GM18517 (cell line): ENCODE results near the gene ERICH6B.

Source experiments
- ATAC-seq: cut with Tn5 transposase; IDR thresholded peaks from one replicate; pipeline ENCODE4 v1.9.1; 2021; ENCODE audit warnings: mild to moderate bottlenecking, moderate library complexity; ENCODE audit not compliant: unreplicated experiment

ERICH6B gene

GRCh38 chr13:45602183-45603170 is 13.1 kb downstream of the ERICH6B start:
- no peak for ATAC-seq

GRCh38 chr13:45601680-45602079 is 13.9 kb downstream of the ERICH6B start:
- ATAC-seq, result no peak

GRCh38 chr13:45598597-45598996 is 16.9 kb downstream of the ERICH6B start:
- ATAC-seq, result no peak

- no peak for ATAC-seq
These were observed 18.6 kb downstream of the ERICH6B start for GRCh38 chr13:45596800-45597475.

GRCh38 chr13:45595965-45596364 is 19.6 kb downstream of the ERICH6B start:
- ATAC-seq, result no peak

- no peak for ATAC-seq
These were observed 20.8 kb downstream of the ERICH6B start for GRCh38 chr13:45594764-45595163.

- no peak for ATAC-seq
These were observed 21.3 kb downstream of the ERICH6B start for GRCh38 chr13:45594227-45594626.

GRCh38 chr13:45592758-45593157 is 22.8 kb downstream of the ERICH6B start:
- no peak for ATAC-seq

- no peak for ATAC-seq
These were observed 25.5 kb downstream of the ERICH6B start for GRCh38 chr13:45590066-45590465.

- no peak for ATAC-seq
These were observed 27.6 kb downstream of the ERICH6B start for GRCh38 chr13:45587897-45588296.

GRCh38 chr13:45584816-45585215 is 30.7 kb downstream of the ERICH6B start:
- no peak for ATAC-seq

- no peak for ATAC-seq
These were observed 33.0 kb downstream of the ERICH6B start for GRCh38 chr13:45582408-45583076.

- no peak for ATAC-seq
These were observed 39.1 kb downstream of the ERICH6B start for GRCh38 chr13:45576466-45576865.

- ATAC-seq, result no peak
These were observed 39.7 kb downstream of the ERICH6B start for GRCh38 chr13:45575830-45576180.

- ATAC-seq, result no peak
These were observed 40.3 kb downstream of the ERICH6B start for GRCh38 chr13:45575146-45575829.

GRCh38 chr13:45565331-45565730 is 50.2 kb downstream of the ERICH6B start:
- ATAC-seq, result no peak

- no peak for ATAC-seq
These were observed 51.3 kb downstream of the ERICH6B start for GRCh38 chr13:45564133-45564776.

- no peak for ATAC-seq
These were observed 60.9 kb downstream of the ERICH6B start for GRCh38 chr13:45554604-45555109.

GRCh38 chr13:45548281-45548680 is 67.3 kb downstream of the ERICH6B start:
- ATAC-seq, result no peak

GRCh38 chr13:45546410-45546765 is 69.2 kb downstream of the ERICH6B start:
- no peak for ATAC-seq
